ENCODE results near the gene CCL22.

The CCL22 gene

GRCh38 chr16:57383276-57384247 is 25.0 kb downstream of the CCL22 start:
- H3K4me3 ChIP-seq (ENCODE audit: low read length), result no peak overlapping the region
- no peak for TF ChIP-seq CTCF (conservative IDR thresholded peaks at IDR 0.05; ENCODE audit: low read depth, low read length)
- no peak for DNase-seq (ENCODE audit: low read depth)

- no peak overlapping the region for H3K4me3 ChIP-seq (ENCODE audit: low read length)
- no peak for DNase-seq (ENCODE audit: low read depth)
- no peak for TF ChIP-seq CTCF (conservative IDR thresholded peaks at IDR 0.05; ENCODE audit: low read depth, low read length)
Observed at GRCh38 chr16:57384248-57385070, 25.9 kb downstream of the CCL22 start.

- no peak for DNase-seq (ENCODE audit: low read depth)
- H3K4me3 ChIP-seq (ENCODE audit: low read length), result no peak overlapping the region
- TF ChIP-seq CTCF (conservative IDR thresholded peaks at IDR 0.05; ENCODE audit: low read depth, low read length), result no peak
Observed at GRCh38 chr16:57385083-57385482, 26.5 kb downstream of the CCL22 start.

GRCh38 chr16:57386381-57386951 is 27.9 kb downstream of the CCL22 start:
- TF ChIP-seq CTCF (conservative IDR thresholded peaks at IDR 0.05; ENCODE audit: low read depth, low read length), result no peak
- H3K4me3 ChIP-seq (ENCODE audit: low read length), result no peak overlapping the region
- no peak for DNase-seq (ENCODE audit: low read depth)

- H3K4me3 ChIP-seq (ENCODE audit: low read length), result no peak overlapping the region
- no peak for TF ChIP-seq CTCF (conservative IDR thresholded peaks at IDR 0.05; ENCODE audit: low read depth, low read length)
- DNase-seq (ENCODE audit: low read depth), result no peak
Observed at GRCh38 chr16:57387598-57388354, 29.2 kb downstream of the CCL22 start.

- DNase-seq (ENCODE audit: low read depth), result no peak
- H3K4me3 ChIP-seq (ENCODE audit: low read length), result no peak overlapping the region
- no peak for TF ChIP-seq CTCF (conservative IDR thresholded peaks at IDR 0.05; ENCODE audit: low read depth, low read length)
Observed at GRCh38 chr16:57388359-57389086, 29.9 kb downstream of the CCL22 start.
